Measurements from ENCODE around the gene ZNRF3. TPM values are rescaled to one million over a fixed set of nuclear protein-coding genes. Genes with fewer than 3 reads are reported as not detected.
"Not testable (repeated sequence)": the region's sequence is repeated elsewhere in the genome, so short reads cannot be mapped to it uniquely, and the experiment has no call there.

The ZNRF3 gene
- total and polyA plus RNA-seq, 2 donors: 1.1 to 1.3 TPM

DNA sequence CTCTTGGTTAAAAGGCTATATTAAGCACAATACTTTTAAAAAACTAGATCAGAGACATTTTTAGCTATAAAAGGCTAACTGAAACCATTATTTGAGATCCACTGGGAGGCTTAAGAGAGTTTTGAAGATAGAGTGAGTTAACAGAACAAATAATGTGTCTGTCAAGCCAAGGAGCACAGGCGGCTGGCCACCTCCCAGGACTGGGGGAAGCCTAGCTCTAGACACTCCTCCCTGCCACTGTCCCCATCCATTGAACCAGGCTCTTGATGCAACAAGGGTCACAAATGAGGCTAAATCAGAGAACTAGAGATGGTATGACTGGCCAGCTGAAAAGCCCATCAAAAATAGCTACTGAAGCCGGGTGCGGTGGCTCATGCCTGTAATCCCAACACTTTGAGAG is 115.3 kb downstream of the ZNRF3 start:
- Histone ChIP-seq H3K9me3 (ENCODE audit: control insufficient read depth in 2 of 2, insufficient read depth in 1 of 2, low read length in 1 of 2) (peaks cover 0 to 2% of the 10 kb centered on the region in 2 donors), H3K36me3 (ENCODE audit: control insufficient read depth in 2 of 2, insufficient read depth in 2 of 2, low read length in 1 of 2) (no peaks in the 10 kb centered on the region), H3K27me3 (ENCODE audit: control insufficient read depth in 2 of 2, insufficient read depth in 1 of 2, low read length in 1 of 2) (peaks cover 9 to 10% of the 10 kb centered on the region in 2 donors), H3K4me3 (ENCODE audit: low read length in 2 of 2) (no peak overlapping the region), H3K27ac (ENCODE audit: low read depth in 1 of 2, low read length in 1 of 2) (no peak overlapping the region), H3K4me1 (ENCODE audit: control insufficient read depth in 2 of 2, insufficient read depth in 2 of 2, low read length in 2 of 2) (no peaks in the 10 kb centered on the region)
- WGBS: 94% methylated on average over 3 of the region's 3 CpGs
- no peak for DNase-seq (ENCODE audit: low read depth in 6 of 9, low spot score in 9 of 9)

DNA sequence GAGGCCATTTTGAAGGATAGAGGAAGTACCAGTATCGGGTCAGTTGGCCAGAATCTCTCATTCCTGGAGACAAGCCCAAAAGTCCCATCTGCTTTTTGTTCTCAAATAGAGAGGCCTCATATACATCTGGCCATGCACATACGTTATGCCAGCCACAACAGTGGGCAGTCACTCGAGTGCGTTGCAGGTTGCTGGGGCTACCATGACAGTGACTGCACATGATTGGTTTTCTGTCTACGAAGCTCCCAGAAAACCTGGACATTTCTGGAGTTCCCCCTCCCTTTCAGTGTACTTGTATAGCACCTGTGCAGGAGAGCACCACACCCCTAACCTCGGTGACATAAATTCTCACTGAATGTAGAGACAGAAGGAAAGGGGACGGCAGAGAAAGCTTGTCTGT is 116.1 kb downstream of the ZNRF3 start:
- Histone ChIP-seq H3K9me3 (ENCODE audit: control insufficient read depth in 2 of 2, insufficient read depth in 1 of 2, low read length in 1 of 2) (peaks cover 0 to 2% of the 10 kb centered on the region in 2 donors), H3K4me1 (ENCODE audit: control insufficient read depth in 2 of 2, insufficient read depth in 2 of 2, low read length in 2 of 2) (peaks cover 0 to 3% of the 10 kb centered on the region in 2 donors), H3K27me3 (ENCODE audit: control insufficient read depth in 2 of 2, insufficient read depth in 1 of 2, low read length in 1 of 2) (peaks cover 11 to 17% of the 10 kb centered on the region in 2 donors), H3K27ac (ENCODE audit: low read depth in 1 of 2, low read length in 1 of 2) (no peak overlapping the region), H3K4me3 (ENCODE audit: low read length in 2 of 2) (no peak overlapping the region), H3K36me3 (ENCODE audit: control insufficient read depth in 2 of 2, insufficient read depth in 2 of 2, low read length in 1 of 2) (no peaks in the 10 kb centered on the region)
- no peak for DNase-seq (ENCODE audit: low read depth in 6 of 9, low spot score in 9 of 9)
- 94% methylated on average over 7 of the region's 7 CpGs for WGBS

DNA sequence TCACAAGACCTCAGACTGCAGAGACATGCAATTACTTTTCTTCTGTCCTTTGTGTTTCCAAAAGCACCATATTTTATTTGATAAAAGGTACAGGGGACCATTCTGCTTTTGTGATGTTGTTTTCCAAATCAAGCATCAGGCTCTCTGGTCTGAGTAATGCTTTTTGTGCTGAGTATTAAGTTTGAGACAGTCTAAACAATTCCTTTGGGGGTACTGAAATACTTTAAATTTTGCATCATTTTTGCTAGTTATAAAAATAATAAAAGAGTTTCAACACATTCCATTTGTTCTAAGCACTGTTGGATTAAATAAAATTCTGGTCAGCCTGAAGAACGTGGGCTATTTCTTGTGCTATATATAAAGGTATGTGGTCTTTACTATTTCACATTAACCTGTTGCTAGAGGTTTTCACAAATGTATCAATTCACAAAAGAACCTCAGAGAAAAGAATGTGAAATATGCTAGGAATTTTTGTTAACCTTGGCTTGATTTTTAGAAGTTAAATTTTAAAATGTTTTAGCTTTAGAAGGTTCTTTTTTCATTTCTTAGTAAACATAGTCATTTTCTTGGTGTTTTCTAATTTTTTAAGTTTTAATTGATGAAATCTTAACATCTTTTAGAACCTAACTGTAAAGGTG is 116.7 kb downstream of the ZNRF3 start:
- Histone ChIP-seq H3K36me3 (ENCODE audit: control insufficient read depth in 2 of 2, insufficient read depth in 2 of 2, low read length in 1 of 2) (no peaks in the 10 kb centered on the region), H3K27ac (ENCODE audit: low read depth in 1 of 2, low read length in 1 of 2) (no peak overlapping the region), H3K27me3 (ENCODE audit: control insufficient read depth in 2 of 2, insufficient read depth in 1 of 2, low read length in 1 of 2) (peaks cover 14 to 22% of the 10 kb centered on the region in 2 donors), H3K4me1 (ENCODE audit: control insufficient read depth in 2 of 2, insufficient read depth in 2 of 2, low read length in 2 of 2) (peaks cover 0 to 8% of the 10 kb centered on the region in 2 donors), H3K9me3 (ENCODE audit: control insufficient read depth in 2 of 2, insufficient read depth in 1 of 2, low read length in 1 of 2) (peaks cover 0 to 2% of the 10 kb centered on the region in 2 donors), H3K4me3 (ENCODE audit: low read length in 2 of 2) (no peak overlapping the region)
- WGBS: 92% methylated on average over 1 of the region's 1 CpG
- no peak for DNase-seq (ENCODE audit: low read depth in 6 of 9, low spot score in 9 of 9)

DNA sequence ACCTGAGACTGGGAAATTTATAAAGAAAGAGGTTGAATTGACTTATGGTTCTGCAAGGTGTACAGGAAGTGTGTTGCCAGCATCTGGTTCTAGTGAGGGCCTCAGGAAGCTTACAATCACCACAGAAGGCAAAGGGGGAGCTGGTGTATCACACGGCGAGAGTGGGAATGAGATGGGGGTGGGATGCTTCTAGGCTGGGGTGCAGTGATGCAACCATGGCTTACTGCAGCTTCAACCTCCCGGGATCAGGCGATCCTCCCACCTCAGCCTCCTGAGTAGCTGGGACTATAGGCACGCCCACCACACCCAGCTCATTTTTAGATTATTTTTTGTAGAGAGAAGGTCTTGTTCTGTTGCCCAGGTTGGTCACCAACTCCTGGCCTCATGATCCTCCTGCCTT is 117.3 kb downstream of the ZNRF3 start:
- H3K27me3 ChIP-seq (ENCODE audit: control insufficient read depth in 2 of 2, insufficient read depth in 1 of 2, low read length in 1 of 2): peaks cover 19 to 28% of the 10 kb centered on the region in 2 donors
- DNase-seq (ENCODE audit: low read depth in 6 of 9, low spot score in 9 of 9): no peak
- H3K27ac ChIP-seq (ENCODE audit: low read depth in 1 of 2, low read length in 1 of 2): no peak overlapping the region
- H3K4me1 ChIP-seq (ENCODE audit: control insufficient read depth in 2 of 2, insufficient read depth in 2 of 2, low read length in 2 of 2): peaks cover 0 to 11% of the 10 kb centered on the region in 2 donors
- no peak overlapping the region for H3K4me3 ChIP-seq (ENCODE audit: low read length in 2 of 2)
- no peaks in the 10 kb centered on the region for H3K36me3 ChIP-seq (ENCODE audit: control insufficient read depth in 2 of 2, insufficient read depth in 2 of 2, low read length in 1 of 2)
- H3K9me3 ChIP-seq (ENCODE audit: control insufficient read depth in 2 of 2, insufficient read depth in 1 of 2, low read length in 1 of 2): peaks cover 0 to 2% of the 10 kb centered on the region in 2 donors
- WGBS: 100% methylated on average over 5 of the region's 5 CpGs

DNA sequence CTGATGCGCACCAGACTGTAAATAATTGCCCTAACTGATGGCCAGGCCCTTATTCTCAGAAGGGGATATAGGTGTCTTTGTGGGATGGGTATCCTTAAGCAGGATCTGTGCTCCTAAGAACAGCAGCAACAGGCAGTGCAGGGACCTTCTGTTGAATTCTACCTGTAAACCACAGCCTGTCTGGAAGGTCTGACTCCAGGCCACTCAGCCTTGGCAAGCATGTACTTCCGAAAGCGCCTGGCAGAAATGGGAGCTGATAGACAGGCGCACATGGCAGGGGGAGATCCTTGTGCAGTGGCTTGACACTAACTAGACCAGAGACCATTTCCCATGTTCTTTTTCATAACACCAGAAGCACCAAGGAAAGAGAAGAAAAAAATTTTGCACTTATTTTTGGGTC is 119.2 kb downstream of the ZNRF3 start:
- WGBS: 97% methylated on average over 4 of the region's 4 CpGs
- peaks cover 0 to 2% of the 10 kb centered on the region in 2 donors for H3K9me3 ChIP-seq (ENCODE audit: control insufficient read depth in 2 of 2, insufficient read depth in 1 of 2, low read length in 1 of 2)
- no peaks in the 10 kb centered on the region for H3K36me3 ChIP-seq (ENCODE audit: control insufficient read depth in 2 of 2, insufficient read depth in 2 of 2, low read length in 1 of 2)
- H3K27me3 ChIP-seq (ENCODE audit: control insufficient read depth in 2 of 2, insufficient read depth in 1 of 2, low read length in 1 of 2): peaks cover 19 to 43% of the 10 kb centered on the region in 2 donors
- no peak overlapping the region for H3K4me3 ChIP-seq (ENCODE audit: low read length in 2 of 2)
- H3K4me1 ChIP-seq (ENCODE audit: control insufficient read depth in 2 of 2, insufficient read depth in 2 of 2, low read length in 2 of 2): peaks cover 0 to 11% of the 10 kb centered on the region in 2 donors
- DNase-seq (ENCODE audit: low read depth in 6 of 9, low spot score in 9 of 9): no peak
- no peak overlapping the region for H3K27ac ChIP-seq (ENCODE audit: low read depth in 1 of 2, low read length in 1 of 2)

DNA sequence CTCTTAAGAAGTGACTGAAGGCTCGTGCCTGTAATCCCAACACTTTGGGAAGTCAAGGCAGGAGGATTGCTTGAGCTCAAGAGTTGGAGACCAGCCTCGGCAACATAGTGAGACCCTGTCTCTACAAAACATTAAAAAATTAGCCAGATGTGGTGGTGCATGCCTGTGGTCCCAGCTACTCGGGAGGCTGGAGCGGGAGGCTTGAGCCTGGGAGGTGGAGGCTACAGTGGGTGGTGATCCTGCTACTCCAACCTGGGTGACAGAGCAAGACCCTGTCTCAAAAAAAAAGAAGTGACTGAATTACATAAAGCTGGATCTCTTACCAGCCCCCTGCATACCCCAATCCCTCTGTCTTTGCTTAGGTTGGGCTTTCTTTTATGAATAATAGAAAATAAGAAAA is 120.2 kb downstream of the ZNRF3 start:
- Histone ChIP-seq H3K27me3 (ENCODE audit: control insufficient read depth in 2 of 2, insufficient read depth in 1 of 2, low read length in 1 of 2) (peaks cover 19 to 43% of the 10 kb centered on the region in 2 donors), H3K9me3 (ENCODE audit: control insufficient read depth in 2 of 2, insufficient read depth in 1 of 2, low read length in 1 of 2) (peaks cover 0 to 2% of the 10 kb centered on the region in 2 donors), H3K4me1 (ENCODE audit: control insufficient read depth in 2 of 2, insufficient read depth in 2 of 2, low read length in 2 of 2) (peaks cover 0 to 11% of the 10 kb centered on the region in 2 donors), H3K36me3 (ENCODE audit: control insufficient read depth in 2 of 2, insufficient read depth in 2 of 2, low read length in 1 of 2) (no peaks in the 10 kb centered on the region), H3K4me3 (ENCODE audit: low read length in 2 of 2) (no peak overlapping the region), H3K27ac (ENCODE audit: low read depth in 1 of 2, low read length in 1 of 2) (no peak overlapping the region)
- no peak for DNase-seq (ENCODE audit: low read depth in 6 of 9, low spot score in 9 of 9)
- 98% methylated on average over 4 of the region's 4 CpGs for WGBS

DNA sequence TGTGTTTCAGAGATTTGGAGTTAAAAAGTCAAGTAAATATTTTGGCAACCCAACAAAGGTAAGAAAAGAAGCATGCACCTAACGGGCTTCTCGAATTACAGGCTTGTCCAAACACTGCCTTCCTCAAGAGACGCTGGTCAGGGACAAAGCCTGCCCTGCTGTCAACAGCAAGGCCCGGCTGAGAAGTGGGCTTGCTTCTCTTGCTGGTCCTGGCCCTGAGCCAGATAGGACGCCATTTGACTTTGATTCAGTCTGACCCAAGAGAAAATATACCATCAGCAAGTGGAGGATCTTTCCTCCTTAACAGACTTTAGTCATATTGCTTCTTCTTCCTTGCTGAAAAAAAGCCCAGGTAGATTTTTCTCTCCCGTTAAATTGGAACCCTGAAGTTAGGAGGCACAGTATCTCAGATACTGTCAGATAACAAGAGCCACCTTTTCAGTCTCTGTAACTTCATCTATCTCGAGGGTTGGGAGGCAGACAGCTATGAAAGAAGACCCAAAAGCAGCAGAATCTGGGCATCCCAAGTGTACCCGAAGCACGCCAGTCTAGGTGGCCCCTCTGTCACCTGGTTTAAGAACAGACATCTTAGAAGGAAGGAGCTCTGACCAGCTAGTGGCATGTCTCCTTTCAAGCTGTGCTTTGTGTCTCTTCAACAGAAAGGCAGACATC is 120.7 kb downstream of the ZNRF3 start:
- peak in 1 of 9 donors; percentile 20 for DNase-seq (ENCODE audit: low read depth in 6 of 9, low spot score in 9 of 9)
- Histone ChIP-seq H3K36me3 (ENCODE audit: control insufficient read depth in 2 of 2, insufficient read depth in 2 of 2, low read length in 1 of 2) (no peaks in the 10 kb centered on the region), H3K4me3 (ENCODE audit: low read length in 2 of 2) (no peak overlapping the region), H3K4me1 (ENCODE audit: control insufficient read depth in 2 of 2, insufficient read depth in 2 of 2, low read length in 2 of 2) (peaks cover 0 to 11% of the 10 kb centered on the region in 2 donors), H3K27ac (ENCODE audit: low read depth in 1 of 2, low read length in 1 of 2) (peak overlapping the region in 1 of 2 donors; percentile 28), H3K9me3 (ENCODE audit: control insufficient read depth in 2 of 2, insufficient read depth in 1 of 2, low read length in 1 of 2) (peaks cover 0 to 2% of the 10 kb centered on the region in 2 donors), H3K27me3 (ENCODE audit: control insufficient read depth in 2 of 2, insufficient read depth in 1 of 2, low read length in 1 of 2) (peaks cover 19 to 45% of the 10 kb centered on the region in 2 donors)
- 86% methylated on average over 9 of the region's 9 CpGs for WGBS

DNA sequence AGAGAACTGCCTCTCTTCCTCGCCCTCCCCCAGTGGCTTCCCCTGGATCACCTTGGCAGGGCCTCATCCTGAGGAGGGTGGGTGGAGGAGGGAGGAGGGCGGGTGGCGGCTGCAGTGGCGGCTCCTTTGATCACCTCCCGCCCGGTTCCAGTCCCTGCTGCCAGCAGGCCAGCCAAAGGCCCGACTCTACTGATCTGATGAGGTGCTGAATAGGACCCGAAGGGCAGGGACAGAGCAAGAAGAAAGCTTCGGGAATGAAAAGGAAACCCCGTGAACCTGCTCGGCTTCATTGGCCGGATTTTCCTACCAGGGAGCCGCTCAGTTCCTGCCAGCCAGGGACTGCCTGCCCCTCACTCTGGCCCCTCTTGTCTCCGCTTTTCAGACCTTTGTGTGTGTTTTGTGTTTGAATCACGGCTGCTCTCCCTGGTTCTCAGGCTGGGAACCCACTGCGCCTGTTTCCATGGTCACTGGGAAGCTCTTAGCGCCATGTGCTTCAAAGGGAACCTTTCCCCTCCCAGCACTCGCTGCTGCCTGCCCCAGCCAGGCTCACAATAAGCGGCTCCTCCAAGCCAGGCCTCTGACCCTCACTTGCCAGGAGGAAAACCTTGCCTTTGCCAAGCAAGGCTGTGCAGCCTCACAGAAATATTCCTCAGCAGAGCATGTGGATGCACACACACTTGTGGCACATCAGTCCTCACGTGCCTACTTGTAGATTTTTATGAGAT is 121.4 kb downstream of the ZNRF3 start:
- WGBS: 20% methylated on average over 20 of the region's 20 CpGs
- Histone ChIP-seq H3K27ac (ENCODE audit: low read depth in 1 of 2, low read length in 1 of 2) (peak overlapping the region in 1 of 2 donors; percentile 47), H3K4me3 (ENCODE audit: low read length in 2 of 2) (no peak overlapping the region), H3K9me3 (ENCODE audit: control insufficient read depth in 2 of 2, insufficient read depth in 1 of 2, low read length in 1 of 2) (peaks cover 0 to 2% of the 10 kb centered on the region in 2 donors), H3K27me3 (ENCODE audit: control insufficient read depth in 2 of 2, insufficient read depth in 1 of 2, low read length in 1 of 2) (peaks cover 19 to 45% of the 10 kb centered on the region in 2 donors), H3K4me1 (ENCODE audit: control insufficient read depth in 2 of 2, insufficient read depth in 2 of 2, low read length in 2 of 2) (peaks cover 0 to 11% of the 10 kb centered on the region in 2 donors), H3K36me3 (ENCODE audit: control insufficient read depth in 2 of 2, insufficient read depth in 2 of 2, low read length in 1 of 2) (no peaks in the 10 kb centered on the region)
- peak in 2 of 9 donors; percentile 6 to 43 for DNase-seq (ENCODE audit: low read depth in 6 of 9, low spot score in 9 of 9)

DNA sequence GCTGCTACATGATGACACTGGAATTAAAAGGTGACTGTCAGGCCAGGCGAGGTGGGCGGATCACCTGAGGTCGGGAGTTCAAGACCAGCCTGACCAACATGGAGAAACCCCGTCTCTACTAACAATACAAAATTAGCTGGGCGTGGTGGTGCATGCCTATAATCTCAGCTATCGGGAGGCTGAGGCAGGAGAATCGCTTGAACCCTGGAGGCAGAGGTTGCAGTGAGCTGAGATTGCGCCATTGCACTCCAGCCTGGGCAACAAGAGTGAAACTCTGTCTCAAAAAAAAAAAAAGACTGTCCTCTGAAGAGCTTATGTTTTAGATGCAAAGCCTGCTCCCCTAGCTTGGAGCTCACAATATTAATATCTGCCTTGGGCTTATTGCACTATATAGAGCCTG is 122.4 kb downstream of the ZNRF3 start:
- H3K4me3 ChIP-seq (ENCODE audit: low read length in 2 of 2); H3K36me3 ChIP-seq (ENCODE audit: control insufficient read depth in 2 of 2, insufficient read depth in 2 of 2, low read length in 1 of 2); DNase-seq (ENCODE audit: low read depth in 6 of 9, low spot score in 9 of 9); H3K9me3 ChIP-seq (ENCODE audit: control insufficient read depth in 2 of 2, insufficient read depth in 1 of 2, low read length in 1 of 2); H3K27ac ChIP-seq (ENCODE audit: low read depth in 1 of 2, low read length in 1 of 2): not testable (repeated sequence)
- WGBS: 95% methylated on average over 8 of the region's 8 CpGs
- Histone ChIP-seq H3K27me3 (ENCODE audit: control insufficient read depth in 2 of 2, insufficient read depth in 1 of 2, low read length in 1 of 2) (peaks cover 19 to 44% of the 10 kb centered on the region in 2 donors), H3K4me1 (ENCODE audit: control insufficient read depth in 2 of 2, insufficient read depth in 2 of 2, low read length in 2 of 2) (peaks cover 0 to 11% of the 10 kb centered on the region in 2 donors)

All from thymus (tissue), 11 donors.